HCT116 (cell line): ENCODE measurements around the gene BNIP5. TPM values are rescaled to one million over a fixed set of nuclear protein-coding genes. Genes with fewer than 3 reads are reported as not detected.

Experiments
- ATAC-seq: fragments of 200-7000 bp; cut with Tn5 transposase; 2 replicates; pipeline ENCODE4 v1.9.1; 2020; ENCODE audit warnings: mild to moderate bottlenecking, moderate library complexity
- BruUV-seq: library from RNA; stranded (reverse); fragments of 400-500 nt; replicated peaks from 2 replicates; lab custom pipeline; 2021; lab: Mats Ljungman, UMichigan
- CTCF ChIA-PET: fragments of 300-600 bp; sonication (Branson Sonifier 250); formaldehyde crosslinking; loops from one replicate; lab custom pipeline; 2021; ENCODE audit warnings: antibody characterized with exemption; lab: Charles Lee
- POLR2A ChIA-PET: fragments of 300-600, 350-600 bp; sonication (Branson Sonifier 250); formaldehyde crosslinking; loops from one replicate; lab custom pipeline; 2021; ENCODE audit warnings: antibody characterized with exemption; lab: Charles Lee
- RAD21 ChIA-PET, 2 experiments: fragments of 300-600 bp; sonication (Branson Sonifier 250); formaldehyde crosslinking; loops; one replicate each; lab custom pipeline; 2023; ENCODE audit warnings: low total read pairs in 2 of 2; ENCODE audit not compliant: uncharacterized antibody in 2 of 2, unreplicated experiment in 2 of 2, low non-redundant PET in 1 of 2; lab: Charles Lee
- DNase-seq: peaks from one replicate; pipeline ENCODE4 v3.0.0-alpha.2; 2010; ENCODE audit warnings: low read depth, low spot score
- H2AFZ ChIP-seq: fragments of 200-600 bp; shearing (Covaris generic), sonication (generic); 2 replicates; pipeline ENCODE4 v1.6.1; 2017; ENCODE audit warnings: low read depth, mixed run types, mixed read lengths, antibody characterized with exemption, low read length; ENCODE audit not compliant: poor library complexity, severe bottlenecking
- H3K27ac ChIP-seq: 2 replicates; pipeline ENCODE4 v1.5.1; 2012; ENCODE audit warnings: low read depth, low read length
- H3K27me3 ChIP-seq: fragments of 200-600 bp; sonication (generic); 2 replicates; pipeline ENCODE4 v1.6.1; 2016; ENCODE audit warnings: mixed run types, low read length, mixed read lengths; ENCODE audit not compliant: insufficient read depth
- H3K36me3 ChIP-seq, 2 experiments: fragments of 200-500 bp in 1 of 2; fragments of 200-600 bp in 1 of 2; sonication (Bioruptor generic) in 1 of 2; sonication (generic) in 1 of 2; 2 replicates each; pipeline versions ENCODE4 v1.5.1 to v1.6.1; 2014 to 2016; ENCODE audit warnings: low read length in 2 of 2, inconsistent platforms in 1 of 2, mixed read lengths in 1 of 2, mixed run types in 1 of 2; ENCODE audit not compliant: insufficient read depth in 2 of 2, control insufficient read depth in 1 of 2
- H3K4me1 ChIP-seq, 2 experiments: fragments of 200-600 bp in 1 of 2; sonication (generic) in 1 of 2; 2 replicates each; pipeline versions ENCODE4 v1.5.1 to v1.6.1; 2012 to 2017; ENCODE audit warnings: low read length in 2 of 2, inconsistent platforms in 1 of 2, mild to moderate bottlenecking in 1 of 2, mixed read lengths in 1 of 2, mixed run types in 1 of 2, moderate library complexity in 1 of 2; ENCODE audit not compliant: insufficient read depth in 2 of 2, control insufficient read depth in 1 of 2
- H3K4me2 ChIP-seq: fragments of 200-600 bp; sonication (generic); 2 replicates; pipeline ENCODE4 v1.6.1; 2017; ENCODE audit warnings: mixed run types, low read length, mixed read lengths
- H3K4me3 ChIP-seq, 2 experiments: fragments of 200-600 bp in 1 of 2; sonication (generic) in 1 of 2; replicated peaks in 1 of 2; 2 replicates each; pipeline ENCODE4 v1.5.1; 2011 to 2016; ENCODE audit warnings: low read length in 2 of 2, control low read depth in 1 of 2, low read depth in 1 of 2, mild to moderate bottlenecking in 1 of 2, mixed read lengths in 1 of 2, mixed run types in 1 of 2
- H3K79me2 ChIP-seq: fragments of 200-600 bp; sonication (generic); 2 replicates; pipeline ENCODE4 v1.6.1; 2017; ENCODE audit warnings: mild to moderate bottlenecking, mixed run types, low read length, moderate library complexity, mixed read lengths; ENCODE audit not compliant: insufficient read depth
- H3K9ac ChIP-seq: fragments of 200-600 bp; sonication (generic); 2 replicates; pipeline ENCODE4 v1.6.1; 2016; ENCODE audit warnings: low read length, mixed read lengths
- H3K9me2 ChIP-seq: fragments of 200-600 bp; sonication (generic), shearing (Covaris generic); 2 replicates; pipeline ENCODE4 v1.6.1; 2017; ENCODE audit warnings: mixed run types, mild to moderate bottlenecking, moderate library complexity; ENCODE audit not compliant: insufficient read depth
- H3K9me3 ChIP-seq, 2 experiments: fragments of 200-500 bp in 1 of 2; fragments of 200-600 bp in 1 of 2; sonication (Bioruptor generic) in 1 of 2; sonication (generic) in 1 of 2; 2 replicates each; pipeline ENCODE4 v1.6.1; 2014 to 2017; ENCODE audit warnings: low read length in 2 of 2, mixed read lengths in 2 of 2, inconsistent platforms in 1 of 2, low read depth in 1 of 2, mild to moderate bottlenecking in 1 of 2, mixed run types in 1 of 2, moderate library complexity in 1 of 2; ENCODE audit not compliant: control insufficient read depth in 1 of 2, insufficient read depth in 1 of 2
- H4K20me1 ChIP-seq: fragments of 200-600 bp; sonication (generic), shearing (Covaris generic); 2 replicates; pipeline ENCODE4 v1.6.1; 2017; ENCODE audit warnings: mixed run types, mild to moderate bottlenecking, moderate library complexity; ENCODE audit not compliant: insufficient read depth
- CEBPB ChIP-seq: IDR thresholded peaks from 2 replicates; pipeline ENCODE4 v1.6.1; 2012; ENCODE audit warnings: low read depth
- EZH2 ChIP-seq: fragments of 200-600 bp; sonication (generic); IDR thresholded peaks from 2 replicates; pipeline ENCODE4 v1.6.1; 2017; ENCODE audit warnings: antibody characterized with exemption, mixed run types
- FOSL1 ChIP-seq: IDR thresholded peaks from 2 replicates; pipeline ENCODE4 v1.6.1; 2012; ENCODE audit warnings: low read depth
- JUND ChIP-seq: IDR thresholded peaks from 2 replicates; pipeline ENCODE4 v1.6.1; 2012
- MAX ChIP-seq: IDR thresholded peaks from 2 replicates; pipeline ENCODE4 v1.6.1; 2012
- POLR2A ChIP-seq: IDR thresholded peaks from 2 replicates; pipeline ENCODE4 v1.7.0; 2011; ENCODE audit warnings: borderline replicate concordance; ENCODE audit not compliant: insufficient read depth, insufficient read length; ENCODE audit errors: extremely low read depth
- POLR2AphosphoS5 ChIP-seq: IDR thresholded peaks from 2 replicates; pipeline ENCODE4 v1.6.1; 2011; ENCODE audit warnings: mild to moderate bottlenecking, low read depth, low read length, moderate library complexity
- RAD21 ChIP-seq: IDR thresholded peaks from 2 replicates; pipeline ENCODE4 v1.6.1; 2012; ENCODE audit warnings: low read depth, mild to moderate bottlenecking
- REST ChIP-seq: IDR thresholded peaks from 2 replicates; pipeline ENCODE4 v1.6.1; 2012; ENCODE audit warnings: low read depth
- SIN3A ChIP-seq: IDR thresholded peaks from 2 replicates; pipeline ENCODE4 v1.6.1; 2012; ENCODE audit warnings: low read depth
- SP1 ChIP-seq: IDR thresholded peaks from 2 replicates; pipeline ENCODE4 v1.6.1; 2012; ENCODE audit warnings: low read depth
- SRF ChIP-seq: IDR thresholded peaks from 2 replicates; pipeline ENCODE4 v1.6.1; 2012; ENCODE audit warnings: low read depth
- TCF7L2 ChIP-seq: IDR thresholded peaks from 2 replicates; pipeline ENCODE4 v1.7.0; 2011; ENCODE audit warnings: borderline replicate concordance, inconsistent platforms; ENCODE audit not compliant: insufficient read depth, insufficient read length; ENCODE audit errors: extremely low read depth
- YY1 ChIP-seq: IDR thresholded peaks from 2 replicates; pipeline ENCODE4 v1.6.1; 2011; ENCODE audit warnings: low read length, low read depth, moderate library complexity, mild to moderate bottlenecking; ENCODE audit not compliant: insufficient replicate concordance; ENCODE audit errors: extremely low read depth
- ZFX ChIP-seq: fragments of 450-650 bp; IDR thresholded peaks from 2 replicates; pipeline ENCODE4 v1.6.1; 2017
- intact Hi-C: fragments of 100-400 bp; cut with micrococcal nuclease; formaldehyde crosslinking; loops from 2 replicates; pipeline ENCODE4 v1.10.0; 2022
- total RNA-seq: library from RNA; stranded (reverse); gene quantifications from one replicate; pipeline ENCODE4 v1.2.1, GENCODE V29; 2021; ENCODE audit not compliant: unreplicated experiment
- TF ChIP-seq, protein P1 (sequence below): IDR thresholded peaks from 2 replicates; pipeline ENCODE4 v1.6.1; 2012
- TF ChIP-seq, protein P2 (sequence below), 3 experiments: fragments of 200-600 bp in 1 of 3; sonication (generic) in 1 of 3; IDR thresholded peaks in 2 of 3; conservative IDR thresholded peaks in 1 of 3; 2 replicates each; pipeline ENCODE4 v1.5.1; 2012 to 2017; ENCODE audit warnings: low read depth in 2 of 3, low read length in 2 of 3, antibody characterized with exemption in 1 of 3, borderline replicate concordance in 1 of 3, control low read depth in 1 of 3, mild to moderate bottlenecking in 1 of 3, mixed read lengths in 1 of 3, mixed run types in 1 of 3, moderate library complexity in 1 of 3; ENCODE audit not compliant: insufficient read depth in 1 of 3

BNIP5 gene
- total RNA-seq, 1 experiment from 2014 or later: not detected

GRCh38 chr6:36375644-36376155, 39.0 kb upstream of the BNIP5 start:
- Histone ChIP-seq H3K79me2 (no peaks in the 10 kb centered on the region), H3K4me3 (no peak overlapping the region), H4K20me1 (no peaks in the 10 kb centered on the region), H3K4me2 (no peak overlapping the region), H2AFZ (no peak overlapping the region), H3K27ac (no peak overlapping the region), H3K4me1 (no peaks in the 10 kb centered on the region), H3K36me3 (no peaks in the 10 kb centered on the region), H3K27me3 (no peaks in the 10 kb centered on the region), H3K9ac (no peak overlapping the region), H3K9me3 (no peaks in the 10 kb centered on the region), H3K9me2 (no peaks in the 10 kb centered on the region)
- ATAC-seq: no peak
- BruUV-seq: no TSS peak
- CTCF ChIA-PET: no interaction called here
- no peak for DNase-seq
- intact Hi-C loops: no loop called here
- RAD21 ChIA-PET: no interaction called here
- TF ChIP-seq SP1 (no peak), POLR2AphosphoS5 (no peak)
- TF ChIP-seq, protein P1, sequence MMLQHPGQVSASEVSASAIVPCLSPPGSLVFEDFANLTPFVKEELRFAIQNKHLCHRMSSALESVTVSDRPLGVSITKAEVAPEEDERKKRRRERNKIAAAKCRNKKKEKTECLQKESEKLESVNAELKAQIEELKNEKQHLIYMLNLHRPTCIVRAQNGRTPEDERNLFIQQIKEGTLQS: no peak
- POLR2A ChIA-PET: no interaction called here

GRCh38 chr6:36374972-36375371, 38.3 kb upstream of the BNIP5 start:
- Histone ChIP-seq H2AFZ (no peak overlapping the region), H3K4me2 (no peak overlapping the region), H3K27me3 (no peaks in the 10 kb centered on the region), H3K36me3 (no peaks in the 10 kb centered on the region), H3K9ac (no peak overlapping the region), H3K4me3 (no peak overlapping the region), H3K27ac (no peak overlapping the region), H3K9me2 (no peaks in the 10 kb centered on the region), H3K79me2 (no peaks in the 10 kb centered on the region), H4K20me1 (no peaks in the 10 kb centered on the region), H3K4me1 (no peaks in the 10 kb centered on the region), H3K9me3 (no peaks in the 10 kb centered on the region)
- ChIA-PET CTCF (no interaction called here), POLR2A (no interaction called here), RAD21 (interaction anchor here in 1 of 2 experiments (1.1 kb wide), 1 partner anchor 12 kb away, joined by 4 read pairs; no protein-coding TSS in a partner anchor)
- intact Hi-C loops: no loop called here
- ATAC-seq (no peak), DNase-seq (no peak)
- BruUV-seq: no TSS peak
- no peak for TF ChIP-seq POLR2A
- TF ChIP-seq ZFX: no peak
- TF ChIP-seq YY1: no peak
- no peak for TF ChIP-seq REST
- no peak for TF ChIP-seq CEBPB
- no peak for TF ChIP-seq SRF
- TF ChIP-seq SIN3A: no peak
- TF ChIP-seq JUND: no peak
- no peak for TF ChIP-seq RAD21
- TF ChIP-seq SP1: no peak
- TF ChIP-seq, protein P2, sequence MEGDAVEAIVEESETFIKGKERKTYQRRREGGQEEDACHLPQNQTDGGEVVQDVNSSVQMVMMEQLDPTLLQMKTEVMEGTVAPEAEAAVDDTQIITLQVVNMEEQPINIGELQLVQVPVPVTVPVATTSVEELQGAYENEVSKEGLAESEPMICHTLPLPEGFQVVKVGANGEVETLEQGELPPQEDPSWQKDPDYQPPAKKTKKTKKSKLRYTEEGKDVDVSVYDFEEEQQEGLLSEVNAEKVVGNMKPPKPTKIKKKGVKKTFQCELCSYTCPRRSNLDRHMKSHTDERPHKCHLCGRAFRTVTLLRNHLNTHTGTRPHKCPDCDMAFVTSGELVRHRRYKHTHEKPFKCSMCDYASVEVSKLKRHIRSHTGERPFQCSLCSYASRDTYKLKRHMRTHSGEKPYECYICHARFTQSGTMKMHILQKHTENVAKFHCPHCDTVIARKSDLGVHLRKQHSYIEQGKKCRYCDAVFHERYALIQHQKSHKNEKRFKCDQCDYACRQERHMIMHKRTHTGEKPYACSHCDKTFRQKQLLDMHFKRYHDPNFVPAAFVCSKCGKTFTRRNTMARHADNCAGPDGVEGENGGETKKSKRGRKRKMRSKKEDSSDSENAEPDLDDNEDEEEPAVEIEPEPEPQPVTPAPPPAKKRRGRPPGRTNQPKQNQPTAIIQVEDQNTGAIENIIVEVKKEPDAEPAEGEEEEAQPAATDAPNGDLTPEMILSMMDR (IDR thresholded peaks at IDR 0.05 in 2 of 3, conservative IDR thresholded peaks at IDR 0.05 in 1 of 3; ENCODE audit: borderline replicate concordance in 1 of 3, insufficient read depth in 1 of 3, low read depth in 2 of 3, low read length in 2 of 3): no peak
- no peak for TF ChIP-seq EZH2
- no peak for TF ChIP-seq TCF7L2
- no peak for TF ChIP-seq FOSL1
- no peak for TF ChIP-seq MAX
